HG03039 (cell line): ENCODE data around the gene MACIR.
"Not testable (repeated sequence)": the region's sequence is repeated elsewhere in the genome, so short reads cannot be mapped to it uniquely, and the experiment has no call there.

ENCODE experiments used
- ATAC-seq: cut with Tn5 transposase; IDR thresholded peaks from one replicate; pipeline ENCODE4 v1.9.1; 2021; ENCODE audit warnings: mild to moderate bottlenecking, moderate library complexity; ENCODE audit not compliant: unreplicated experiment

MACIR gene, protein sequence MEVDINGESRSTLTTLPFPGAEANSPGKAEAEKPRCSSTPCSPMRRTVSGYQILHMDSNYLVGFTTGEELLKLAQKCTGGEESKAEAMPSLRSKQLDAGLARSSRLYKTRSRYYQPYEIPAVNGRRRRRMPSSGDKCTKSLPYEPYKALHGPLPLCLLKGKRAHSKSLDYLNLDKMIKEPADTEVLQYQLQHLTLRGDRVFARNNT

DNA sequence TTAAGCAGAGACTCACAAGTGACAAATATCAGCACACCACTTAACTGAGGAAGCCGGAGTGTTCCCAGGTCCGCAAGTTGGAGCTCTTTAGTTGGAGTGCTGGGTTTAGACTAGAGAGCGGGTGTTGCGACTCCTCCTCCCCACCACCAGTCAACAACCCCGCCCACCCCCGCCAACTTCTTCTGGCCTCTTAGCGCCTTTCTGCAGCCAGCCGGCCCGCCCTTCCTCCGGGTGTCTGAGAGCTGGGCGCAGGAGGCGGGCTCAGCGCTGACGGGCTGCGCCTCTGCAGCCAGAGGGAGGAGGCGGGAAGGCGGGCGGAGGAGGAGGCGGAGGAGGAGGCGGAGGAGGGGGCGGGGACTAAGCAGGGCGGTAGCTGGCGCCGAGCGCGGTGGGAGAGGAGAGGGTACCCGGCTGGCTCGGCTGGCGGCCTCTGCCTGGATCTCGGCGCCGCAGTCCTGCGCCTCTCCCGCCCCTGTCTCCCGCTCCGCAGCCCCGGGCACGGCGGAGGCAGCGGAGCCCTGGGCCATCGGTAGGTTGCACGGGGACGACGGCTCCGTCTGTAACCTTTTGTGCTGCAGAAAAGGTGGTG is at the start of gene MACIR:
Gene MACIR, plus strand, starts transcription at position 396 of the 589 bp plus-strand sequence. CDS start 17,157 bp downstream, outside the sequence.
- peak; percentile 90 for ATAC-seq

DNA sequence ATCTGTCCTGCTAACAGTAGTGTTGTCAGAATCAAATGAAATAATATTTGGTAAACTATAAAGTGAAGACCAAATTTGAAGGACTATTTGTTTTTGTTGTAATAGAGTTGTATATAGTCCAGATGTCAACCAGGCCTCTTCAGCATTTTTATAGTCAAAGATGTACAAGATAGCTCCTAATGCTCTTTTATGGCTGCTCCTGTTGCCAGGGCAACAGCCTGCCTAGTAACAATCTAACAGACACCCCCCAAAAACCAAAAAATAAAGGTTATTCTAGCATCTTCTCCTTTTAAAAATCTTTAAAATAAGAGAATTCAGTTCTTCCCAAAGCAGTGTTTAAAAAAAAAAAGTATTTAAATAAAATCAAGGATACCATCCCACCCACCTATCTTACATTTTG is 49.5 kb upstream of the MACIR start:
- ATAC-seq = no peak

DNA sequence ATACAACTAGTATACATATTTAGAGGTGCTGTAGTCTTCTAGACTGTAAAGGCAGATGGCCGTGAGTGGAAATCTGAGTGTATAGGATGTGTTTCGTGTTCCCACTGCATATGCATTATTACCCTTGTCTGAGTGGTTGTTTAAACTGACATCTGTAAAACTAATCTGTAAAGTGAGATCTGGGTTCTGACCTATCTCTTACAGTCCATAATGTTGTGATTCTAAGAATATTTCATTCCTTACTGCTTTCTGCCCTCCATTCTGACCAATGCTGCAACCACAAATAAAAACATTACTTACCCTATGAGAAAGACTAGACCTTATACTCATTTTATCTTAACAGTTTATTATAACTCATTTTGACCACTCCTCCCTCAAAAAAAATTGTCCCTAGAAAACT is 47.6 kb upstream of the MACIR start:
- no peak for ATAC-seq

DNA sequence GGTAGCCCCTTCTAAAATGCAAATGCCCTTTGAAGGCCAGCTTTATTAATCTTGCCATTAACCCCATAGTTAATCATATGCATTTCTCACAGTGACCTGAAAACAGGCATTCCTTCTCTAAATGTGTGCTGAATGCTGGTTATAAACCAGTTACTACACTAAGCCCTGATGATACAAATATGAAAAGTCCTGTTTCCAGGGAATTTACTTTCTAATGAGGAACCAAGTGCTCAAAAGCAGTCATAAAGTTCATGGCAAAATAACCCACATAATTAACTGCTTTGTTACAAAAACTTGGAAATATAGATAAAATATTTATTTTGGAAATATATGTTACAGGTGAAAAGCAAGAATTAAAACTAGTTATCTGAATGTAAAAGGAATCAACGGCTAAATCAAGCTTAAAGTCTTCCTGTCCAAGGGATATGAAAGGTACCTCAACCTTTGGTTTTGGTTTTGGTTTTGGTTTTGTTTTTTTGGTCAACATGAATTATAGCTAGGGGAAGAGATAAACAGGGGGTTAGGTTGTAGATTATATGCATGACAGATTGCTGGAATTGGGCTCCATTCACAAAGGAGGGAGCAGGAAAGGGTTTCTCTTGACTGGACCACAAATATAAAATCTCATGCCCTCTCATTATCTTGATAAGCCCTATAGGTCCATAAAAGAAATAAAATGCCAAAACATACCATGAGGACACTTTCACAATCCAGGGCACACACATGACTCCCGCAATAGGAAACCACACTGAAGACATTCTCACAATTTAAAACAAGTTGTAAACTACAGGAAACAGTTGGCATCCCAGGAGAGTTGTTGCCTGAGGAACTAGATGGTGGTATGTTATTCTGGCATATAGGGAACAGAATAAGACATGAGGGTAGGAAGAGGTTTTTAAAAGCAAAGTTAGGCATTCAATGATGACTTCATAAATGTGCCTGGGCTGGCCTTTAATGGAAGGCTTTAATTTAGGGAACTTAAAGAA is 46.7 kb upstream of the MACIR start:
- no peak for ATAC-seq

DNA sequence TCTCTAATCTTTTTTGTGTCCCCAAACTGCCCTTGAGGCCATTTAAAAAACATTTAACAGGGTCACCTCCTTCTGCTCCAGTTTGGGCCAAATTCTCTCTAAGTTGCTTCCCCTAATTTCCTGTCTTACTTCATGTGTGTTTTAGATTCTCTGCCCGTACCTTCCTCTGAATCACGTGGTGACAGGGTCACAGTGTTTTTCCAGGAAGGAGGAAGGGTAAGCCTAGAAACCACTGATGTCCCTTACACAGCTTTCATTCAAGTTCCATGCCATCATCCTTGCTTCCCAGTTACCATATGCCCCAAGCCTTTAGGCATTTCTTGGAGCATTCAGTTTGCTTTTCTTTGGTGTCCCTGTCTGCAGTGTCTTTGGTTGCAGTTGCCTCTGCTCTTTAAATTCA is 42.4 kb upstream of the MACIR start:
- no peak for ATAC-seq

DNA sequence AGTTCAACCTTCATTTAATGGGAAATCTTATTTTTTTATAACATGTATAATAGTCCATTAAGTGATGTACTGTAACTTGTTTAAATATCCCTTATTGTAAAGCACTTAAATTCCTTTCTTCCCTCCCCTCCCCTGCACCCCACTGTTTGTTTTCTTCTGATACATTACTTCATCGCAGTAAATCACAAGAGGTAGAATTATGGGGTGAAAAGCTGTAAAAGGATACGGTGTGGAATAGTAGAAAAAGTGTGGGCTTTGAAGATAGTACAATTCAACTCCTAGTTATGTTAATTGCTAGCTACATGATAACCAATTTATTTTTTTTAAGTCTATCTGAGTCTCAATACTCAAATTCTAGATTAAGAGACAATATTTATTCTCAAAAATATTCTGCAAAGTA is 41.9 kb upstream of the MACIR start:
- ATAC-seq = no peak

DNA sequence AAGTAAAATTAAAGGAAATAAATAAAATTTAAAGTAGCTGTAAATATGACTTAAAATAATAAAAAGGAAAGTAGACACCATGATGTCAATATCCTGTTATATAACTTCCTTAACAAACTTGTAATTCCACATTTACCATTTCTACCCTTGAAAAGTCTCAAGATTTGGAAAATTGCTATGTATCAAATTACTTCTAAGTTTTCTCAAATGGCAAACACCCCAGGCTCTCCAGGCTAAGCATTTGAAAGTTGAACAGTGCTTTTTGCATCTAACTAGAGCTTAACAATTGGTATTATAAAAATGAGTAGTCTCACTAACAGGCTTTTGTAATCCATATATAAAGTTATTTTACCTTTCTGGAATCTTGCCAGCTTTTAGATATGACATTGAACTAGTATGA is 41.5 kb upstream of the MACIR start:
- ATAC-seq = no peak

DNA sequence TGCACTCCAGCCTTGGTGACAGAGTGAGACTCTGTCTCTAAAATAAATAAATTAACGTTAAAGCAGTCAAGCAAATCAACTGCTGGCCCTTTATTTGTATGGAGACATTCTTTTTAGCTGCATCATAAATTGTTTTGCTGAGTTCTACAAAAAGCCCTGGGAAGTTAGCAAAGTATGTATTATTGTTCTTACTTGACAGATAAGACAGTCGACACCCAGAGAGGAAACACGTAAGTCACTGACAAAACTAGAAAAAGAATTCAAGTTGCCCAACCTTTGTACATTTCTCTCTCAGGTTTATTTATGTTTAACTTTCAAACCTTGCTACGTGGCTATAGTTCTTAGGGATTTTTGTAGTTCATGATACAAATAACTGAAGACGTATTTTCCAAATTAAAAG is 40.4 kb upstream of the MACIR start:
- no peak for ATAC-seq

DNA sequence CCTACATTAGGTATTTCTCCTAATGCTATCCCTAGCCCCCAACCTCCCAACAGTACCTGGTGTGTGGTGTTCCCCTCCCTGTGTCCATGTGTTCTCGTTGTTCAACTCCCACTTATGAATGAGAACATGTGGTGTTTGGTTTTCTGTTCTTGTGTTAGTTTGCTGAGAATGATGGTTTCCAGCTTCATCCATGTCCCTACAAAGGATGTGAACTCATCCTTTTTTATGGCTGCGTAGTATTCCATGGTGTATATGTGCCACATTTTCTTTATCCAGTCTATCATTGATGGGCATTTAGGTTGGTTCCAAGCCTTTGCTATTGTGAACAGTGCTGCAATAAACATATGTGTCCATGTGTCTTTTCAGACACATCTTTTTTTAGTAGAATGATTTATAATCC is 39.5 kb upstream of the MACIR start:
- ATAC-seq = not testable (repeated sequence)

DNA sequence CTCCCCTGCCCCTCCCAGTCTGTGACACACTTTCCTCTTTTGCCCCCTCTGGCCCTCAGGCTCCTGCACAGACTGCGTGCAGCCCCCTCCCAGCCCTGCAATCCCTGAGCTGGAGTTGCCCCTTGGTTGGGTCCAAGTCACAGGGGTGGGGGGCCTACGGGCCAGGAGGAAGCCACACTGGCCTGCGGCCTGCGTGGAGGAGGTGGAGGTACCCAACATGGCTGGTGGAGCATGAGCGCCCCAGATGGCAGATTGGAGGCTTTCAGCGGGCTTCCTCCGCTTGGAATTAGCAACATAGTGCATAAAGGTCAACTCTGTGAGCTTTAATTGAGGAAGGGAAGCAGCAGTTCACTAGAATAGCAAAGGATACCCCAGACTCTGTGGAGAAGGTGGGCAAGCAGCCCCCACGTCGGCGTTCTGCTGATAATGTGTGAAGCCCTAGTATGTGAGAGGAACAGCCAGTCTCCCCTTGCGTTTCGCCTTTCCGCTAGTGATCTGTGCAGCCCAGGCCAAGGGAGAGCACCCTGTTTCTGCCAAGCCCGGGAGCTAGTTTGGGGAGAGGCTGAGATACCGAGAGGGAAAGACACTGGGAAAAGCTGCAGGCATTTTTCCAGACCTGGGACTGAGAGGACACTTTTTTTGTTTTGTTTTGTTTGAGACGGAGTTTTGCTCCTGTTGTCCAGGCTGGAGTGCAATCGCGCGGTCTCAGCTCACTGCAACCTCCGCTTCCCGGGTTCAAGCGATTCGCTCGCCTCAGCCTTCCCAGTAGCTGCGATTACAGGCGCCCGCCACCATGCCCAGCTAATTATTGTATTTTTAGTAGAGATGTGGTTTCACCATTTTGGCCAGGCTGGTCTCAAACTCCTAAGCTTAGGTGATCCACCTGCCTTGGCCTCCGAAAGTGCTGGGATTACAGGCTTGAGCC is 35.3 kb upstream of the MACIR start:
- ATAC-seq = no peak

DNA sequence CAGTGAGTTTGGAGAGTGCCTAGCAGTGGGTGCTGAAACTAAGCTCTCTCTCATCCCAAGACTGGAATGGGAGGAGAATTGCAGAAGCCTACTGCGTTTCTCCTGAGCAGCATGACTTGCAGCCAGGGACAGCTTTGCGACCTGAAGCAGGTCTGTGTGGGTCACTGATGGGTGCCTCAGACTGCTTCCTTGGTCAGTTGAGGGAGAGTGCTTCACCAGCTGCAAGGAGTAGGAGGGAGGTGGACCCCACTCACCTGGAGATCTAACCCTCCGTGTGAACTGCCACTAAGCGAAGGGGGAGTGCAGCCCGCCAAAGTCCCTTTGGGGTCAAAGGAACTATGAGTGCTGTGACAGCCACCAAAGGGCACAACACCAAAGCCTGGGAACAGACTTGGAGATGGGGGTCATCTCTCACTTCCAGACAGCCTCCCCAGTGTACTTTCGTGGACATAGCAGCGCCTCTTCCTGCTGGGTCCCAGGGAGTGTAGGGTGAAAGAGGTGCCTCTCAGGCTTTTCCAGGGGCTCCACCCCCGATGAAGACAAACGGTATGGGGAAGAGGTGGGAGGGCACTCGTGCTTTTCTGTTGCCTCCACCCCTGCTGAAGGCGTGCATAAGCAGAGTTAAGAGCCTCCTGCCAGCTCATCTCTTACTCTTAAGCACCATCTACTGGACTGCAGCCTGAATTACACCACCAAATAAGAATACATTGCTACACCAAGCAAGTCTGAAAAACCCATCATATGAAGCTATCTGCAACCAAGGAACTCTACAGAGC is 34.3 kb upstream of the MACIR start:
- ATAC-seq = peak; percentile 94

DNA sequence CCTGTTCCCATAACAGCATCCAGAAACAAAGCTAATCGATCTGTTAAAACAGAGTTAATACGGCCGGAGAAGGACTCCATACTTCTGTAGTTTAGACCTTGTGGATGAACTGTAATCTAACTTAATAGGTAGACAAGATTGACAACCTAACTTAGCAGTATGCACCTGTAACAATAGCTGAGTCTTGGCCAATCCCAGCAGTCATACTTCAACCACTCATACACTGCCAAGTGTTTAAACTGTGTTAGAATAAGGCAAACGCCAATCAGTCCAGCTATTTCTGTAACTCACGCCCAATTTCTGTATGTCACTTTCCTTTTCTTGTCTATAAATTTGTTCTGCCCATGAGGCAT is 33.7 kb upstream of the MACIR start:
- no peak for ATAC-seq

DNA sequence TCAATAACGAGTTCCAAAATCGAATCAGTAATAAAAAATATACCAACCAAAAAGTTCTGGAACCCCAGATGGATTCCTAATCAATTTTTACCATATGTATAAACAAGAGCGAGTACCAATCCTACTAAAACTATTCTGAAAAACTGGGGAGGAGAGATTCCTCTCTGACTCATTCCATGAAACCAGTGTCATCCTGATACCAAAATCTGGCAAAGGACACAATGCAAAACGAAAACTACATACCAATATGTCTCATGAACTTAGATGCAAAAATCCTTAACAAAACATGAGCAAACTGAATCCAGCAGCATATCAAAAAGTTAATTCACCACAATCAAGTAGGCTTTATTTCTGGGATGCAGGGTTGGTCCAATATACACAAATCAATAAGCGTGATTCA is 30.5 kb upstream of the MACIR start:
- no peak for ATAC-seq

DNA sequence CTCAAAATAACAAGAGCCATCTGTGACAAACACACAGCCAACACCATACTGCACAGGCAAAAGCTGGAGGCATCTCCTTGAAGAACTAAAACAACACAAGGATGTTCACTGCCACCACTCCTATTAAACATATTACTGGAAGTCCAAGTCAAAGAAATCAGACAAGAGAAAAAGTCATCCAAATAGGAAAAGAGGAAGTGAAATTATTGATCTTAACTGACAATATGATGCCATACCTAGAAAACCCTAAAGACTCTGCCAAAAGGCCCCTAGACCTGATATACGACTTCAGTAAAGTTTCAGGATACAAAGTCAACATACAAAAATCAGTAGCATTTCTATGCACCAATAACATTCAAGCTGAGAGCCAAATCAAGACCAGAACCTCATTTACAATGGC is 30.0 kb upstream of the MACIR start:
- no peak for ATAC-seq

DNA sequence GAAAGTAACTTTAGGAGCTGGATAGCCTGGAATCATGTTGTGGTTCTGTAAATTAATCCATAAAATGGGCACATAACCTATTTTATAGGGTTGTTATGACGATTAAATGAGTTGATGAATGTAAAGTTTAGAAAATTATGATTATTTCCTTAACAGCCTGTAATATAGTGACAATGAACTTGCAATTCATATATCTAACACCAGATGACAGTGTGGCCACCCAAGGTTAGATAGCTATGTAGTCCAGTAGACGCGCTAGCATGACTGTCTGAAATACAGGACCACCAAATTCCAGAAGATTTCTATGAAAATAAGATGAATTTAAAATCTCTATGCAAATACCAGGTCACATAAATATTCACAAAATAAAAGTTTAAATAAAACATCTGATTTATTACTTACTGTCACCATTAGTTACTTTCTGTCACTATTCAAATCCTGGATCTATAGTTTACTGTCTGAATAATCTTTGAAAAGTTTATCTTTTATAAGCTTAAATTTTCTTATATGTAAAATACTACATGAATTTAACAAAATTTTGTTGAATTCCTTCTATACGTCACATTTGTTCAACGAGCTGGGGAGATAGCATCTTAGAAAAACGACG is 26.1 kb upstream of the MACIR start:
- ATAC-seq = peak; percentile 77

DNA sequence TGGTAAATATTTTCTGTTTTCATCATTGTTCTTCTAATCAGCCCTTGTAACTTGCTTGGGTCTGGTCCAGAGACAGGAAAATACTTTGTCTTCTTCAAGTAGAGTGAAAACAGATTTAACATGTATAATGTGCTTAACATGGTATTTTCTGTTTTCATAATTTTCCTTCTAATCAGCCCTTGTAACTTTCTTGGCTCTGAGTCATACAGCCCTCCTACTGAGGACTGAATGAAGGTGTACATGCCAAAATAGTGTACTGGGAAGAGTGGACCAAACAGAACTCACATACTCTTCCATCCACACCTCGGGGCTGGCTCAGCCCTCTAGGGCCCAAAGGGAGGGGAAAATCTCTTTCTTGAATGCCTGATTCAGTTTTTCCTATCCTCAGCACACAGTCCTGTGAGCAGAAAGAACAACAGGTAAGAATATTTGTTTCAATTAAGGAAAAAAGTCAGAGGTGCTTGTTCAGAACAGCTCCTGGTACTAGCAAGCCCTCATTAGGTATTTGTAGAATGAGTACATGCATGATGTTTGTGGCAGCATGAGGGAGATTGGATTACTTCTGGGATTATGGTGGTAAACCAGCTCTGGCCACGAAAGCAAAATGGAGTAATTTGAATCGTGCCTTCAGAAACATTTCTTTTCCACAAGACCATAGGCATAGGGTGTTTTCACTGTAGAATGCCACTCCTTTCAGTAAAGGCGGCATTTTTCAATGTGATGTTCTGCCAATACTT is 24.2 kb upstream of the MACIR start:
- no peak for ATAC-seq

DNA sequence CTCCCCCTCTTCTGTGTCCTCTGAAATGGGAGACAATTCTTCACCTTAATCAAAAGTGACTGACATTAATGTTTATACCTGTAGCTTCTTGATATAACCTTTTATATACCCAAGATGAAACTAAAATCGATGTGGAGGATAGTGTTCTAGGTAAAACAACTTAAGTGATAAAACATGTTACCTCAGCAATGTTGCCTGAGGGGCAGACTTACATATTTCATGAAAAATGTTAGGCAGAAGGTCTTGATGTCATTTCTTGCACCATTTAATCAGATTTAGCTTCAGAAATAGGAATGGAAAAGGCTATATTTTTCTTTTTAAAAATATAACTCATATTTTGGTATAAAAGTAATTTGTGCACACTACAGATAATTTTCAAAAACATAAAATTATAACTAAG is 22.7 kb upstream of the MACIR start:
- no peak for ATAC-seq

DNA sequence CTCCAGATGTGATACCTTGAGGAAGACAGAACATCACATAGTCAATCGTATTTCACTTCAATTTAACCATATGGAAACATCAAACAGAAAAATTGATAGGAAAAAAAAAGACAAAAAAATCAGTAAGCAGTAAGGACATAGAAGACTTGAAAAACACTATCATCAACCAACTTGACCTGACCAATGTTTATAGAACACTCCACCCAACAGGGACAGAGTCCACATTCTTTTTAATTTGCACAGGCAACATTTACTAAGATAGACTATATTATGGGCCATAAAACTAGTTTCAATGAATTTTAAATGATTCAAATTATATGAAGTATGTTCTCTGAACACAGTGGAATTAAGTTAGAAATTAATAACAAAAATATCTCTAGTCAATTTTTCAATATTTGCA is 20.8 kb upstream of the MACIR start:
- no peak for ATAC-seq

DNA sequence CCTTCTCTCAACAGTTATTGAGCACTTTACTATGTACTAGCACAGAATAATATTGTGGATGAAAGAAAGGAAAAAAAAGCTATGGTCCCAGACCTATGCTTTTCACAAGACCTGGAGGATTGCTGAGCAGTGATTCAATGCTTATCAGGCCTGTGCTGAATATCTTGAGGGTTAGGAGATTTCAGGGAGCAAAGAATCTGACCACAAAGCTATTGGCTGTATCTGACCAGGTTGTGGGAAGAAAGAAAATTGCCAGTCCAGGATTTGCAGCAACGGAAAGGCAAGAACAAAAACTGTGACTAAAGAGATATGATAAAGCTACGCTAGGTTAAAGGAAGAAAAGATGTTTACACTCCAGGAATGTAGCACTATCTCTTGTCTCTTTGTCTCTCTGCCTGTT is 14.9 kb upstream of the MACIR start:
- no peak for ATAC-seq
